Activated B cell treated with CpG ODN at 0.5 μM for 24 hours (primary cell): Measurements from ENCODE around the gene FMN1. TPM values are rescaled to one million over a fixed set of nuclear protein-coding genes. Genes with fewer than 3 reads are reported as not detected.

Experiments
- ATAC-seq: fragments of 200-7000 bp; cut with Tn5 transposase; one replicate; pipeline ENCODE4 v1.10.0; 2021; ENCODE audit warnings: low read depth, mild to moderate bottlenecking, moderate library complexity
- CTCF ChIA-PET: fragments of 350-600 bp; sonication (Branson Sonifier 250); formaldehyde crosslinking; loops from one replicate; lab custom pipeline; 2021; ENCODE audit warnings: antibody characterized with exemption; lab: Charles Lee
- POLR2A ChIA-PET: fragments of 350-600 bp; sonication (Branson Sonifier 250); formaldehyde crosslinking; loops from one replicate; lab custom pipeline; 2021; ENCODE audit warnings: antibody characterized with exemption; lab: Charles Lee
- DNase-seq: peaks from one replicate; pipeline ENCODE4 v3.0.0; 2022
- H3K27ac Mint-ChIP-seq: one replicate; pipeline ENCODE4 v1.8.0; 2020; ENCODE audit warnings: mixed read lengths
- H3K27me3 Mint-ChIP-seq: one replicate; pipeline ENCODE4 v1.8.0; 2021; ENCODE audit warnings: mixed read lengths
- H3K36me3 Mint-ChIP-seq: one replicate; pipeline ENCODE4 v1.8.0; 2021; ENCODE audit warnings: low read depth, mixed read lengths
- H3K4me1 Mint-ChIP-seq: one replicate; pipeline ENCODE4 v1.8.0; 2021; ENCODE audit warnings: mixed read lengths
- H3K4me3 Mint-ChIP-seq: one replicate; pipeline ENCODE4 v1.8.0; 2020; ENCODE audit warnings: mild to moderate bottlenecking, mixed read lengths
- H3K9me3 Mint-ChIP-seq: one replicate; pipeline ENCODE4 v1.8.0; 2020; ENCODE audit warnings: mixed read lengths
- intact Hi-C: fragments of 100-400 bp; cut with micrococcal nuclease; formaldehyde crosslinking; loops from one replicate; pipeline ENCODE4 v1.15.1; 2024
- total RNA-seq: library from RNA; stranded (reverse); gene quantifications from 2 replicates; pipeline ENCODE4 v1.2.3, GENCODE V29; 2022
- TF ChIP-seq, protein P1 (sequence below): fragments of 200-600 bp; IDR thresholded peaks from one replicate; pipeline ENCODE4 v1.8.0; 2022; ENCODE audit warnings: antibody characterized with exemption, mild to moderate bottlenecking

The FMN1 gene
- total RNA-seq, 1 donor from 2014 or later, result 0.80 TPM

- TF ChIP-seq, protein P1, sequence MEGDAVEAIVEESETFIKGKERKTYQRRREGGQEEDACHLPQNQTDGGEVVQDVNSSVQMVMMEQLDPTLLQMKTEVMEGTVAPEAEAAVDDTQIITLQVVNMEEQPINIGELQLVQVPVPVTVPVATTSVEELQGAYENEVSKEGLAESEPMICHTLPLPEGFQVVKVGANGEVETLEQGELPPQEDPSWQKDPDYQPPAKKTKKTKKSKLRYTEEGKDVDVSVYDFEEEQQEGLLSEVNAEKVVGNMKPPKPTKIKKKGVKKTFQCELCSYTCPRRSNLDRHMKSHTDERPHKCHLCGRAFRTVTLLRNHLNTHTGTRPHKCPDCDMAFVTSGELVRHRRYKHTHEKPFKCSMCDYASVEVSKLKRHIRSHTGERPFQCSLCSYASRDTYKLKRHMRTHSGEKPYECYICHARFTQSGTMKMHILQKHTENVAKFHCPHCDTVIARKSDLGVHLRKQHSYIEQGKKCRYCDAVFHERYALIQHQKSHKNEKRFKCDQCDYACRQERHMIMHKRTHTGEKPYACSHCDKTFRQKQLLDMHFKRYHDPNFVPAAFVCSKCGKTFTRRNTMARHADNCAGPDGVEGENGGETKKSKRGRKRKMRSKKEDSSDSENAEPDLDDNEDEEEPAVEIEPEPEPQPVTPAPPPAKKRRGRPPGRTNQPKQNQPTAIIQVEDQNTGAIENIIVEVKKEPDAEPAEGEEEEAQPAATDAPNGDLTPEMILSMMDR, result no peak
- Mint-ChIP-seq H3K27ac (no peak overlapping the region), H3K4me1 (peaks cover 11% of the 10 kb centered on the region), H3K9me3 (no peaks in the 10 kb centered on the region), H3K27me3 (peaks cover 2% of the 10 kb centered on the region), H3K36me3 (no peaks in the 10 kb centered on the region), H3K4me3 (no peak overlapping the region)
- DNase-seq, result no peak
- intact Hi-C loops, result no loop called here
- ATAC-seq, result no peak
- ChIA-PET POLR2A (no interaction called here), CTCF (interaction anchor here (1.3 kb wide), 1 partner anchor 15 kb away, joined by 3 read pairs; no protein-coding TSS in a partner anchor)
Measured at GRCh38 chr15:33200444-33200843, 5.9 kb upstream of the FMN1 start.

GRCh38 chr15:33198541-33198940, 4.0 kb upstream of the FMN1 start:
- no peaks in the 10 kb centered on the region for H3K36me3 Mint-ChIP-seq
- intact Hi-C loops, result loop anchor here (10.0 kb wide), 1 partner anchor 836 kb away; the partner anchor contains the start of gene AVEN
- no peak overlapping the region for H3K4me3 Mint-ChIP-seq
- peaks cover 9% of the 10 kb centered on the region for H3K27me3 Mint-ChIP-seq
- H3K9me3 Mint-ChIP-seq, result no peaks in the 10 kb centered on the region
- peaks cover 26% of the 10 kb centered on the region for H3K4me1 Mint-ChIP-seq
- POLR2A ChIA-PET, result interaction anchor here (0.6 kb wide), 1 partner anchor 17 kb away, joined by 9 read pairs; no protein-coding TSS in a partner anchor
- TF ChIP-seq, protein P1, result no peak
- CTCF ChIA-PET, result no interaction called here
- no peak for DNase-seq
- no peak for ATAC-seq
- H3K27ac Mint-ChIP-seq, result no peak overlapping the region

DNA sequence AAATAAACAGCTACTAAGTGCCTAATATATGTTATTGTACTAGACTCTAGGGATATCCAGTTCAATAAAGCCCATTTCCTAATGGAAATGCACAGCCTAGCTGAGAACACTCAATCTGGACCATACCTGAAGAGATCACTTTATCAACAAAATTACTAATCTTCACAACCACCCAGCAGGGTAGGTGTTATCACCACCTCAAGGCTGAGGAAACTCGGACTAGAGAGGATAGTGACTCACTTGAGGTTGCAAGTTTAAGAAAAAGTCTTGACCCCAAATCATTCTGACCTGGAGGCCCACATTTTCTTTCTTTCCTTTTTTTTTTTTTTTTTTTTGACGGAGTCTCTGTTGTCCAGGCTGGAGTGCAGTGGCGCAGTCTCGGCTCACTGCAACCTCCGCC, 3.1 kb upstream of the FMN1 start:
- Mint-ChIP-seq H3K27me3 (peaks cover 14% of the 10 kb centered on the region), H3K4me3 (no peak overlapping the region), H3K36me3 (no peaks in the 10 kb centered on the region), H3K27ac (no peak overlapping the region), H3K4me1 (peaks cover 29% of the 10 kb centered on the region), H3K9me3 (no peaks in the 10 kb centered on the region)
- intact Hi-C loops, result loop anchor here (10.0 kb wide), 1 partner anchor 837 kb away; the partner anchor contains the start of gene AVEN
- CTCF ChIA-PET, result no interaction called here
- DNase-seq (no peak), ATAC-seq (no peak)
- TF ChIP-seq, protein P1, result no peak
- POLR2A ChIA-PET, result no interaction called here

DNA sequence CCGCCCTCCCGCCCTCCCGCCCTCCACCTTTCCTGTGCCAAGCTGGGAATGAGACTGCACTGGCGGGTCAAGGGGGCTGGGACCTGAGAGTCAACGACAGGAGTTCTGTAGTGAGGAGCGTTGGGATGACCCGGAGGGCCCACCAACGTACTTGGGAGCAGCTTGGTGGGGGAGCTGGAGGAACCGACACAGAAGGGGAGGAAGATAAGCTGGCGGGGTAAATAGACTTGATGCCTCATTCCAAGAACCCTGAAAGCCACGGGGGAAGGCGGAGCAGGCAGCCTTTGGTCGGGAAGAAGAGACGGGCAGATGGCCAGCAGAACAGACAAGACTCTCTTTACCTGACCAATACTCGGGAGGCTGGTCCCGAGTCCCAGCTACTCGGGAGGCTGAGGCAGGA, 277 bp downstream of the FMN1 start:
- Mint-ChIP-seq H3K27ac (no peak overlapping the region), H3K4me3 (peak overlapping the region; percentile 81), H3K27me3 (peaks cover 19% of the 10 kb centered on the region), H3K4me1 (peaks cover 24% of the 10 kb centered on the region), H3K9me3 (no peaks in the 10 kb centered on the region), H3K36me3 (no peaks in the 10 kb centered on the region)
- DNase-seq, result peak; percentile 17
- ATAC-seq, result no peak
- POLR2A ChIA-PET, result no interaction called here
- TF ChIP-seq, protein P1, result no peak
- CTCF ChIA-PET, result no interaction called here
- intact Hi-C loops, result loop anchor here (10.0 kb wide), 1 partner anchor 841 kb away; the partner anchor contains the start of gene AVEN

- H3K4me1 Mint-ChIP-seq, result peaks cover 48% of the 10 kb centered on the region
- ChIA-PET POLR2A (no interaction called here), CTCF (no interaction called here)
- H3K27ac Mint-ChIP-seq, result no peak overlapping the region
- H3K36me3 Mint-ChIP-seq, result no peaks in the 10 kb centered on the region
- H3K4me3 Mint-ChIP-seq, result no peak overlapping the region
- TF ChIP-seq, protein P1, result no peak
- DNase-seq (no peak), ATAC-seq (no peak)
- intact Hi-C loops, result loop anchor here (10.0 kb wide), 1 partner anchor 843 kb away; the partner anchor contains the start of gene AVEN
- H3K9me3 Mint-ChIP-seq, result no peaks in the 10 kb centered on the region
- H3K27me3 Mint-ChIP-seq, result peaks cover 18% of the 10 kb centered on the region
Measured at GRCh38 chr15:33191591-33191990, 2.9 kb downstream of the FMN1 start.
